GM21528 (cell line): Measurements from ENCODE around the gene SERPINA1.
"Not testable (repeated sequence)": the region's sequence is repeated elsewhere in the genome, so short reads cannot be mapped to it uniquely, and the experiment has no call there.

Source experiments
- ATAC-seq: cut with Tn5 transposase; IDR thresholded peaks from one replicate; pipeline ENCODE4 v1.9.1; 2021; ENCODE audit warnings: mild to moderate bottlenecking, moderate library complexity; ENCODE audit not compliant: unreplicated experiment, low FRiP score

Gene SERPINA1

DNA sequence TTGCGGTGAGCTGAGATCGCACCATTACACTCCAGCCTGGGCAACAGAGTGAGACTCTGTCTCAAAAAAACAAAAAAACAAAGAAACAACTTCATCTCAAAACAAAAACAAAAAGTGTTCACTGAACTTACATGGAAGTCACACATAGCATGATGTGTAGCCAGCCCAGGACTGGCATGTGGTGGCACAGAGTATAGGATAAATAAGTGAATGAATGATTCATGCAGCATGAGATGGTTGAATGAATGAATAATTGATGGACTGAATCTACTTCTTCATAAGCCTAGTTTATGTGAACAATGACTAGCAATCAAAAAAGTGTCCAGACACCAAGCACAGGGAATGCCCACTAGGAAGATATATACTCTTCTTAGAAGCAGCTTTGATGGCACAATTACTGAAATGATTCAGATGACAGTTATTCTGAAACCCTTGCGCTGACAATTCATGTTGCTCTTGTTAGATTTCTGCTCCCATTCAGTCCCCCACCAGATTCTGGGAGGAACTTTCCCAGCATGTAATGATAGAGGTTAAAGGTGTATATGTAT, 33.7 kb downstream of the SERPINA1 start:
- ATAC-seq = no peak

DNA sequence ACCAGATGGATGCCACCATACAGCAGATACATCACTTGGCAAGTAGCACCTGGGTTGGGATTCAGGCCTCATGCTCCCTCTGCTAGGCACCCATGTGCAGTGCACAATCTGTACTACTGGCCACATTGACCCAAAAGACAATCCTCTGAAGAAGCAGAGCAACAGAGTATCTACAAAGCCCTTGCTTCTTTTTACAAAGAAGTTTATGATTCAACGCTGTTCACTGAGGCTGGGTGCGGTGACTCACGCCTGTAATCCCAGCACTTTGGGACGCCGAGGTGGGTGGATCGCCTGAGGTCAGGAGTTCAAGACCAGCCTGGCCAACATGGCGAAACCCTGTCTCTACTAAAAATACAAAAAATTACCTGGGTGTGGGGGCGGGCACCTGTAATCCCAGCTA, 34.2 kb downstream of the SERPINA1 start:
- not testable (repeated sequence) for ATAC-seq

DNA sequence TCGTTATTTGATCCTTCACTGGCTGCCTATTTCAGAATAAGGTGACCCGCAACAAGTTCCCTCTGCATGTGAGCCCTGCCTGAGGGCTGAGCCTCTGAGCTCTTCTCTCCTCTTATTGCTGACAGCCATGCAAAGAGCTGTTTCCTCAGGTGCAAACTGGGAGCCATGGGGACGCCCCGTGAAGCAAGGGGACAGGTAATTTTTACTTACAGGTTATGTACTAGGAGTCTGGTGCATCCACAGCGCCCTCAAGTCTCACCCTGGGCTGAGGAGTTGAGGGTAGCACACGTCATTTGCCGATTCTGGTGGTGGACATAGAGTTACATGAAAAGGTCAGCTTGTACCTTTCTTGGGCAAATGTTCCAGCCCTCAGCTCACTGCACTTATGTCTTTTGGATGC, 39.1 kb downstream of the SERPINA1 start:
- ATAC-seq = no peak

DNA sequence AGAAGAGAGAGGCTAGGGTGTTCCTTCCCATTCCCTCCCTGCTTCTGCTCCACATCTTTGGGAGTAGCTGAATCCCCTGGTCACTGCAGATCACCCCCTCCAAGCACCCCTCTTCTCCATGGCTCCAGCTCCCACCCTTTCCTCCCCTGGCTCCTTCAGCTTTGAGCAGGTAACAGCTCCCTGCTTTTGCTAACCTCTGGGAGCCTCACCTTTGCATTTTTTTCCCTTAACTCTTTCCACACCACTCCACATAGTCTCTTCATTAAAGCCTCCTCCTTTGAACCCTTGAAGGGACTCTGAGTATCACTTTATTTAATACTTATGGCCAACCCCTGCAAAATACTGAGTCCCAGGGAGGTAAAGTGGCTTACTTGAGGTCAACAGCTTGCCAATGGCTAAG, 39.6 kb downstream of the SERPINA1 start:
- no peak for ATAC-seq

DNA sequence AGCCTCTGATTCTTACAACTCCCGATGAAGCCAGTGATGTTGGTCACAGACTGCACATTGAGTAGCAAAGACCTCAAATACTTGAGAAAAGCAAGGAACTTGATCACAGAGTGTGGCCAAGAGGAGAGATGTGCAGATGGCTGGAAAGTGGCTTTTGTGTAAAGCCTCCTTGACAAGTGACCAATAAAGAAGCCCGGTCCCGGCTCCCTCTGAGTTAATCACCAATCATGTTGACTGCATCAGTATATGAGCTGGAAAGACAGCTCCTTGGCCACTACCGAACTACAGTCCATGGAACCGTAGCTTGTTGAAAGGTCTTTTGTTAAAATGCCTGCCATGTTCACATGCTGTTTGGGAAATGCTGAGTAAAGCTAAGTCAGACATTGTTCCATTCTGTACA, 41.6 kb downstream of the SERPINA1 start:
- ATAC-seq = peak; percentile 24

DNA sequence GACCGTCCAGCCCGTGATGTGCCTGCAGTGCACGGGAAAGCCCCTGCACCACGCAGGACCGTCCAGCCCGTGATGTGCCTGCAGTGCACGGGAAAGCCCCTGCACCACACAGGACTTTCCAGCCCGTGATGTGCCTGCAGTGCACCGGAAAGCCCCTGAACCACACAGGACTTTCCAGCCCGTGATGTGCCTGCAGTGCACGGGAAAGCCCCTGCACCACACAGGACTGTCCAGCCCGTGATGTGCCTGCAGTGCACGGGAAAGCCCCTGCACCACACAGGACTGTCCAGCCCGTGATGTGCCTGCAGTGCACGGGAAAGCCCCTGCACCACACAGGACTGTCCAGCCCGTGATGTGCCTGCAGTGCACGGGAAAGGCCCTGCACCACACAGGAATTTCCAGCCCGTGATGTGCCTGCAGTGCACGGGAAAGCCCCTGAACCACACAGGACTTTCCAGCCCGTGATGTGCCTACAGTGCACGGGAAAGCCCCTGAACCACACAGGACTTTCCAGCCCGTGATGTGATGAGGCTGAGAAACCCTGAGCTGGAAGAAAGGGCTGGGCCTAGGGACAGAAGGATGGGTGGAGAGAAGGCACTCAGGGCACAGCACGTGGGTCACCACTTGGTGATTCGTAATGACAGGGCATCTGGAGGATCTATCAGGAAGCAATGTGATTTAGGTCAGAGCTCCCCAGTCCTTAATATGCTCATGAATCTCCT, 42.2 kb downstream of the SERPINA1 start:
- ATAC-seq = peak; percentile 75

DNA sequence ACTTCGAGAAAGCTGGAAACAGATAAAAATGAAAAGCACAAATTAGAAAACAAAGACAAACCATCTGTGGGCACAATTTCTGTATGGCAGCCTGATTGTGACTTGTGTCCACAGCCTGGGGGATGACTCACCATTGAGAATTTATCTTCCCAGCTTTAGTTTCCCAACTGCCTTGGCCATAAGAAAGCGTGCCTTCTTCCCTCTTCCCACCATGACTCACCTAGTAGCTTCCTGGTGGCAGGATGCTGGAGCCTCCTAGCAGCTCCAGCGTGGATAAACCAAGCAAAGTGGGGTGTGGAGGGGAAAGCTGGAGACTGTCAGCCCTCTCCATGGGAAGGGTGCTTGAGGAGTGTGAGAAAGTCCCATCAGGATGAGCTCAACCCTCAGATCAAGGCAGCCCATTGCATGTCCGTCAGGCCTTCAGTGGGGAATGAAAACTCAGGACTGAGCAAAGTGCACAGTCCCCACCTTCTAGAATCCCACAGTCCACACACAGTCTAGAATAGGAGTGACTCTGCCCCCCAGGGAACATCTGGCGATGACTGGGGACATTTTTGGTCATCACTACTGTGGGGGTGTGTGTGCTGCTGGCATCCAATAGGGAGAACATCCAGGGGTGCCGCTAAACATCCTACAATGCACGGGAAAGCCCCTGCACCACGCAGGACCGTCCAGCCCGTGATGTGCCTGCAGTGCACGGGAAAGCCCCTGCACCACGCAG, 42.9 kb downstream of the SERPINA1 start:
- ATAC-seq = no peak

DNA sequence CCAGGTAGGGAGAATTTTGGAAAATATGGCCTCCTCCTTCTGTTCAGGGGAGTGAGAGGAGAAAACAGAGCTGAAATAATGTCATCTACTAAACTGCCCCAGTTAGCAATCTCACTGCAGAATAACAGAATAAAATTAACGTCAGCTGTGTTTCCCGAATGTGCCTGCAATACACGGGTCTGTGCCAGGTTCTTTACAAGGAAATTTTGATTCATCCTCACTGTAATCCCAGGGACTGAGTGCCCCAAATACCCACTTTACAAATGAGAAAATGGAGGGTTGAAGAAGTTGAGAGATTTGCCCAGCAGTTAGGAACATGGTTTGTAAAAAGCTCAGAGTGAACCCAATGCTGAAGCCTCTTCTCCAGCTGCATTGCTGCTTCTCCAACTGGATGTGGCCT, 44.0 kb downstream of the SERPINA1 start:
- no peak for ATAC-seq

DNA sequence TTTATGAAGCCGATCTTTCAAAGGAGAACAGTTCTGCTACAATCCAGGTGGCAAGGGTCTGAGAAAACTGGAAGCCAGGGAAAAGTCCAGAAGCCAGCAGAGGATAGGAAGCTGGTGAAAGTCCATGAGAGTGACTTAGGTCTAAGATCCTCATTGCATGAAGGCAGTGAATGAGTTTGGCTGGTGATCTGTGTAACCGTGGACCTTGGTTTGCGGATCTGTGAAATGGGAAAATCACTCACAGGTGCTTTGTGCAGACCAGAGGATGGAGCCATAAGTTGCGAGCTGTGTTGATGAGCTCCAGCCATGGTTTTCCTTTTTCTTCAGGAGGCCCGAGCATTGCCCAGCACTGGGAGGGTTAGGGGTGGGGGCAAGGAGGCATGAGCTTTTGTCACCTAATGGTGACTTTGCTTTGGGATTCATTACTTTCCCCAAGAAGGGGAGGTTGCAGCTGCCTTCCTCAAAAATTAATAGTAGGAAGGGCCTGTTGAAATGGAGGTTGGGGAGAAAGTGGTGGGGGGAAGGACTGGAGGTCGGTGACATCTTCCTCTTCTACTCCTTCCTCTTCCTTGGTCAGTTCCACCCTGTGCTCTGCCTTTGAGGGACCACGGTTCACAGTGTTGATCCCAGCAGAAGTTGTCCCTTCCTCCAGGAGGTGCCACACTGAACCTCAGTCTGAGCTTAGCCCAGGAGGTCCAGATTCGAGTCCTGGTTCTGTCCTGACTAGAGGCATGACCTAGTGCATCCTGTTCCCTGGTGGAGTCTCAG, 45.0 kb downstream of the SERPINA1 start:
- no peak for ATAC-seq

DNA sequence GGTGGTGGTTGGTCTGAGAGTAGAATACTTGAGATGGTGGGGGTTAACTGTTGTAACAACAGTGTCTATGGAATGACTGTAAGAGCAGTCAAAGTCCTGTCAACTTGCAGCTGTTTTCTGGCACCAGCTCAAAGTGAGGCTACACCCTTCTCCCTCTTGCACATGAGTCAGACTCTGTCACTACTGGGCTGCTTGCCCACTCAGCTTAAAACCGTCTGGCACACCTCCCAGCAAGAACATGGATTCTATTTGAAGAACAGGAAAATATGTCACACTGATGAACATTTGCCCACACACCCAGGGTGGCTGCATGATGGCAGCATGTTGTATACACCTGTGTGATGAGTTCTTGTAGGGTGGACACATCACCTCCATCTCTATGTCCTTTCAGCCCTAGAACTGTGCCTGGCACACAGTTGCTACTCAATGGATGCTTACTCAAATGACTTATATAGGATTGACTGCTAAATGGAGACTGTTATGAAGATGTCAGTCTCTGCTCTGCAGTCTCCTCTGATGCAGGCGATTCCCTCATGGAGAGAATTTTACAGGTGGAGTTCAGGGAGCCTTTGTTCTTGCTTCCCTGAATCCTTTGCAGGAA, 46.0 kb downstream of the SERPINA1 start:
- ATAC-seq = no peak

DNA sequence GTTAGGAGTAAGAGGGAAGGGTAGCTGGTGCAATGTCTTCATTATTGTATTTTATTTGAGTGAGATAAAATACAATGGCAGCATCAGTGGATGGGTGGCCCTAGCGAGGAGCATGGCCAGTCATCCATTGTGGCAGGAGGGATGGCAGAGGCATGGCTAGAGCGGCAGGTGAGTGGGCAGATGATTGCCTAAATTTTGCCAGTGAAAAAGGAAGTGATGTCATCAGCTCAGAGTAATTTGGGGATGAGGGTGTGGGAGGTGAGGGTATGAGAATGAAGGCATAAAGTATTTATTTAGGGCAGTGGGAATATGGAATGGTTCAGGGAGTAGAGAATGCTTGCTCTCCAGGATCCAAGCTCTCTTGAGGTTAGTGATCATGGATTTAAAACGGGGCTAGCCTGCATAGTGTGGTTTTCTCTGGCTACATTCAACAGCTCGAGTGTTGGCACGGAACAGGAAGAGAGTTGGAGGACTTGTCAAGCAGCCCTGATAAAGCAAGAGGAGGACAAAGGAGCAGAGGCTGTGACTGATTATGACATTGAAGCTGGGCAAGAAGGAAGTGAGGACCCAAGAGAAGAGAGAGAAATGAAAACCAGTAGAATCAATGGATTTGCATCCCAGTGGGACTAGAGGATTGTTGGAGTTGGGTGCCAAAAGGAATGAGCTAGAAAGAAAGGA, 46.6 kb downstream of the SERPINA1 start:
- ATAC-seq = no peak

DNA sequence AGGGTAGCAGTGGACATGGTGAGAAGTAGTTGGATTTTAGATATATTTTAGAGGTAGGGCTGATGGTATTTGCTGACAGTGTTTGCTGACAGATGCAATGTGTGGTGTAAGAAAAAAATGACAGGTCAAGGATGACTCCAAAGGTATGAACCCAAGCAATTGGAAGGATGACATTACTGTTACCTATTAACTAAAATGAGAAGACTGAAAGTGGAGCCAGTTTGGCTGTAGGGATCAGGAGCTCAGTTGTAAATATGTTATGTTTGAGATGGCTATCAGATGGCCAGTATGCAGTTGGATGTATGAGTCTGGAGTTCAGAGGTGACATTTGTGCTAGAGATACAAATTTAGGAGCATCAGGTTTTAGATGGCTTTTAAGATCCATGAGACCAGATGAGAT, 47.9 kb downstream of the SERPINA1 start:
- no peak for ATAC-seq

DNA sequence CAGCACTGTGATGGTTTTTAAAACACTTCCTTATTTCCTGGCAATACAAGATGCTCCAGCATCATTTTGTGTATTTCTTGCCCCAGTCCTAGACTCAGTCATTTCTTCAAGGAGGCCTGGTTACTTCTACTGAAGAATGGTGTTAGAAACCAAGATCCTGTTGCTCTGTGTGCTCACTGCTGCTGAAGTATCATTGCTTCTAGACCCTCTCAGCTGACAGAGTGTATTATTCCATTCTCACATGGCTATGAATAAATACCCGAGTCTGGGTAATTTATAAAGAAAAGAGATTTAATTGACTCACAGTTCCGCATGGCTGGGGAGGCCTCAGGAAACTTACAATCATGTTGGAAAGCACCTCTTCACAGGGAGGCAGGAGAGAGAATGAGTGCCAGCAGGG, 50.4 kb downstream of the SERPINA1 start:
- ATAC-seq = no peak

DNA sequence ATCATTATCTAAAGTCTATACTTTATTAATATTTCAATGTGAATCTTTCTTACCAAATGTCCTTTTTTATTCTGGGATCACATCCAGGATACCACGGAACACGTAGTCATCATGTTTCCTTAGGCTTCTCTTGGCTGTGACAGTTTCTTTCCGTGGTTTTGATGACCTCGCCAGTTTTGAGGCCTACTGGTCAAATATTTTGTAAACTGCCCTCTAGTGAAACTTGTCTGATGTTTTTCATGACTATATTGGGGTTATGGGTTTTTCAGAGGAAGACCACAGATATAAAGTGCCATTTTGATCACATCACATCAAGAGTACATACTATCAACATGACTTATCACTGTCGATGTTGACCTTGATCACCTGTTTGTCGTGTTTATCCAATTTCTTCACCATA, 51.1 kb downstream of the SERPINA1 start:
- no peak for ATAC-seq

DNA sequence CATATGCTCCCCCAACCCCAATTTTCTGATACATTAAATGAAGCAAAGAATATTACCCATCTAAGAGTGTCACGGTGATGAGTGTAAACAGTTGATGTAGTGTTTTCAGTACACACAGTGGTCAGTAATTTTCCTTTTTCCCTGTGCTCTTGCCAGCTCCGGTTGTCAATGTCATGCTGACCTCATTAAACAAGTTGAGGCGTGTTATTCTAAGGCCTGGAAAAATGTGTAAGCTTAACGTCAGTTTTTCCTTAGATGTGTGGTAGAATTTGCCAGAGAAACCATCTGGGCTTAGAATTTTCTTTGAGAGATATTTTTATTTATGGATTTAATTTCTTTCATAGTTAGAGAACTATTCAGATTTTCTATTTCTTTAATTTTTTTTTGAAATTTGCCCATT, 53.5 kb downstream of the SERPINA1 start:
- ATAC-seq = no peak

DNA sequence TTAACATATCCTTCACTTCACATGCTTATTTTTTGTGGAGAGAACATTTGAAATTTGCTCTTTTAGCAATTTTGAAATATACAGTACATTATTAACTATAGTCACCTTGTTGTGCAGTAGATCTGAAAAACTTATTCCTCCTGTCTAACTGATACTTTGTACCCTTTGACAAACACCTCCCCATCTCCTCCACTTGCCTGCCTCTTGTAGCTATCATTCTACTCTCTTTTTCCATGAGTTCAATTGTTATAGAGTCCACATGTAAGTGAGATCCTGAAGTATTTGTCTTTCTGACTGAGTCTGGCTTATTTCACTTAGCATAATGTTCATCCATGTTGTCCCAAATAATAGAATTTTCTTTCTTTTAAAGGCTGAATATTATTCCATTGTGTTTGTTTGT, 55.8 kb downstream of the SERPINA1 start:
- no peak for ATAC-seq

DNA sequence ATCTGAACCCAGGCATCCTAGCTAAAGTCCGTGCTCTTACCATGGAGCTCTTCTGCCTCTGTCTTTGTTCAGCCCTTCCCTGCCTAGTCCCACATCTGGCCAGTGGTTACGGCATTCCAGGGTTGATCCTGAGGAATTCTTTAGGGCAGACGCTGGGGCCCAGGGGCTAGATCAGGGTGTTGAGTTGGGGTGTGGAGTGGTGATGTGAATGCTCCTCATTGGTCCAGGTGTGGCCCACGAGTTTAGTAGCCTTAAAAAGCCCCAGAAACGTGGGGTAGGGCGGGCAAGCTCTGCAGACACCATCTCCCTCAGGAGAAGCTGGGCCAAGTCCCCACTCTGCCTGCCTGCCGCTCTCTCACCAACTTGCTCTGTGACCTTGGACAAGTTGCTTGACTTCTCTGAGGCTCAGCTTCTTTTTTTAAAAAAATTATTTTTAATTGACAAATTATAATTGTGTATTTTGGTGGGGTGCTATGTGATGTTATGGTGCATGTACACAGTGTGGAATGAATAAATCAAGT, 56.3 kb downstream of the SERPINA1 start:
- ATAC-seq = no peak

DNA sequence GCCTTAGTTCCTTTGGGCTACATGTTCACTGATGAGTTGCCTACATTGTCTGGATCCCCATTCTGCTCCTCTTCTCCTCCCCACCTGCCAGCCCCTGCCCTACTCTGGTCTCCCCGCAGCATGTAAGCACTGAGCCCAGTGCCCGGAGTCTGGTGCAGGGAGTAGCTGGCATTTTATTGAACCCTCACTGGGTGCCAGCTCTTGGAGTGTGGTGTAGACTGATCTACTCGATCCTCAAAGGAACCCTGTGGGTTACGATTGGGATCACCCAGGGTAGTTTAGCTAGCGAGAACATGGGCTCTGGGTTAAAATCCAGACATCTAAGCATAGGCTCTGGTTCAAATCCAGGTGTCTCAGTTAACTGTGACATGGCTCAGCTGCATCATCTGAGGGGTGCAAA, 56.9 kb downstream of the SERPINA1 start:
- no peak for ATAC-seq

DNA sequence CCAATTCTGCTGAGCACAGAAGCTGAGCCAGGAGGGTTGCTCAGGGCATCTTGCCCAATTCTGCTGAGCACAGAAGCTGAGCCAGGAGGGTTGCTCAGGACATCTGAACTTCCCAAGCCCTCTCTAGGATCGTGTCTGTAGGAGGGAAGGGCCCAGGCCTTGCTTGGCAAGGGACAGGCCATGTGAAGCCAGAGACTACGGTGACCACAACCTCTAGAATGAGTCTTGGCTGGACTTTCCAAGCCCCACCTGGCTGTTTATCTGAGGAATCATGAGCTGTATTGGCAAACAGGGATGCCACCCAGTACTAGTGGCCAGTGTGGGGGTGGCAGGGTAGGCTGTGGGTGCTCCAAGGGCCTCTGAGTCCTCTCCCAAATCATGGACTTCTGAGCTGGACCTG, 57.5 kb downstream of the SERPINA1 start:
- no peak for ATAC-seq

DNA sequence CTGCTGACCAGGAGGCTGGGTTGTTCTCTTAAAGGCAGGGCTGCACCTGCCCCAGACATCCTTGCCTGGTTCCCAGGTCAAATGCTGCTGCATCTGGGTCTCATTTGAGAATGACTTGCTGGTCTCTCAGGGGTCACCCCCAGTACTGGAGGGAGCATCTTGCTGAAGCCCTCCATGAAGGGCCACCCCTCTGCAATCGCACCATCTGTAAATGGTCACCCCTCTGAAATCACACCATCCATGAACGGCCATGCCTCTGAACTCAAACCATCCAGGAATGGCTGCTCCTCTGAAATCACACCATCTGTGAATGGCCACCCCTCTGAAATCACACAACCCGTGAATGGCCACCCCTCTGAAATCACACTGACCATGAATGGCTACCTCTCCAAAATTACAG, 58.0 kb downstream of the SERPINA1 start:
- ATAC-seq = no peak
